Left forelimb (tissue), 1 donor: ENCODE data around the gene SCO1.
"Not testable (repeated sequence)": the region's sequence is repeated elsewhere in the genome, so short reads cannot be mapped to it uniquely, and the experiment has no call there.

Experiments used
- DNase-seq: peaks from one replicate; pipeline ENCODE4 v3.0.0-alpha.2; 2018; ENCODE audit warnings: low spot score

The SCO1 gene

GRCh38 chr17:10725262-10725661 is 27.9 kb upstream of the SCO1 start:
- no peak for DNase-seq

- no peak for DNase-seq
These were observed 27.3 kb upstream of the SCO1 start for GRCh38 chr17:10724546-10725195.

GRCh38 chr17:10718547-10718946 is 21.2 kb upstream of the SCO1 start:
- no peak for DNase-seq

GRCh38 chr17:10716218-10716617 is 18.9 kb upstream of the SCO1 start:
- no peak for DNase-seq

- DNase-seq = no peak
These were observed 16.0 kb upstream of the SCO1 start for GRCh38 chr17:10713318-10713717.

GRCh38 chr17:10705727-10706126 is 8.4 kb upstream of the SCO1 start:
- DNase-seq = no peak

GRCh38 chr17:10702574-10702973 is 5.2 kb upstream of the SCO1 start:
- no peak for DNase-seq

GRCh38 chr17:10699856-10700255 is 2.5 kb upstream of the SCO1 start:
- DNase-seq = no peak

- DNase-seq = no peak
These were observed 924 bp upstream of the SCO1 start for GRCh38 chr17:10698096-10698818.

GRCh38 chr17:10695875-10696407 is 1.4 kb downstream of the SCO1 start:
- not testable (repeated sequence) for DNase-seq

GRCh38 chr17:10687499-10687898 is 9.8 kb downstream of the SCO1 start:
- DNase-seq = no peak

GRCh38 chr17:10683853-10684252 is 13.5 kb downstream of the SCO1 start:
- DNase-seq = no peak

GRCh38 chr17:10681866-10682446 is 15.4 kb downstream of the SCO1 start:
- DNase-seq = no peak

GRCh38 chr17:10674704-10675103 is 22.6 kb downstream of the SCO1 start:
- no peak for DNase-seq

GRCh38 chr17:10673312-10673711 is 24.0 kb downstream of the SCO1 start:
- DNase-seq = no peak

- DNase-seq = no peak
These were observed 28.6 kb downstream of the SCO1 start for GRCh38 chr17:10668775-10669174.

- DNase-seq = no peak
These were observed 30.4 kb downstream of the SCO1 start for GRCh38 chr17:10666906-10667305.

- no peak for DNase-seq
These were observed 32.8 kb downstream of the SCO1 start for GRCh38 chr17:10664571-10664970.

- DNase-seq = no peak
These were observed 34.1 kb downstream of the SCO1 start for GRCh38 chr17:10663231-10663630.

- DNase-seq = no peak
These were observed 35.9 kb downstream of the SCO1 start for GRCh38 chr17:10661437-10661836.

- no peak for DNase-seq
These were observed 39.5 kb downstream of the SCO1 start for GRCh38 chr17:10657879-10658278.

GRCh38 chr17:10657148-10657547 is 40.2 kb downstream of the SCO1 start, which contains the start of gene MYH3:
Gene MYH3, minus strand, starts transcription at chr17:10657309. Its CDS starts 2,245 bp downstream, at chr17:10655064.
- DNase-seq = no peak

- no peak for DNase-seq
These were observed 43.3 kb downstream of the SCO1 start for GRCh38 chr17:10653987-10654386.
